ENCODE results near the gene RNF26.

The RNF26 gene

DNA sequence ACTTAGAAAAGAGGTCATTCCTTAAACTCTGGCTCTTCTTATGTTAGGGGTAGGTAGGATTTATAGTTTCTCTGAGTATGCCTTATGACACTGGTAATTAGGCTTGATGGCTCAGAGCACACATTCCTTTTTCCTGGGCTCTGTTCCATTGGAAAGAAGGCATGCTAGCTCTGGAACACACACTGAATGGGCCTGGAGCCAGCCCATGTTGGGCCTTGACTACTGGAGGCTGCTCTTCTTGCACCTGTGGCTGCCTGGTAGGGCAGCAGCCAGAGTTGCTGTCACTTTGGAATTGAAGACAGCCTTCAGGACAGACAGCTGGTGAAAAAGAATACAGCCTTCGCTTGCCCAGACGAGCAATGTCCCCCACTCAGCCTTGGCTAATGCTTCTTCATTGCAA is 35.6 kb upstream of the RNF26 start:
- TF ChIP-seq SUZ12 (IDR thresholded peaks at IDR 0.05; ENCODE audit: extremely low read depth, insufficient read depth, insufficient read length) (no peak), ZNF274 (IDR thresholded peaks at IDR 0.05; ENCODE audit: low read depth, low read length) (no peak), YY1 (IDR thresholded peaks at IDR 0.05; ENCODE audit: insufficient read depth, insufficient read length) (no peak)
- no peak for DNase-seq (ENCODE audit: low read depth, low spot score)
- no peaks in the 10 kb centered on the region for H3K9me3 ChIP-seq (ENCODE audit: insufficient read depth, low read length)
- H3K4me1 ChIP-seq (ENCODE audit: insufficient read depth, insufficient read length): no peaks in the 10 kb centered on the region
- H3K27me3 ChIP-seq (ENCODE audit: insufficient read depth, insufficient read length): no peaks in the 10 kb centered on the region
- H3K4me3 ChIP-seq (ENCODE audit: insufficient read length, low read depth): no peak overlapping the region
- no peak overlapping the region for H3K9ac ChIP-seq (ENCODE audit: insufficient read length, low read depth)
- H3K36me3 ChIP-seq (ENCODE audit: insufficient read depth, insufficient read length, low read length): peaks cover 72% of the 10 kb centered on the region

DNA sequence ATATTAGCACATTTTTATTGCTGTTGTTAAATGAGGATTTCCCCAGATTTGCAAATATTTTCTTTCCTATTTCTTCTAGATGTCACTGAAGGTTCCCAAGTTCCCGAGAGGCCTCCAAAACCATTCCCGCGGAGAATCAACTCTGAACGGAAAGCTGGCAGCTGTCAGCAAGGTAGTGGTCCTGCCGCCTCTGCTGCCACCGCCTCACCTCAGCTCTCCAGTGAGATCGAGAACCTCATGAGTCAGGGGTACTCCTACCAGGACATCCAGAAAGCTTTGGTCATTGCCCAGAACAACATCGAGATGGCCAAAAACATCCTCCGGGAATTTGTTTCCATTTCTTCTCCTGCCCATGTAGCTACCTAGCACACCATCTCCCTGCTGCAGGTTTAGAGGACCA is 34.9 kb upstream of the RNF26 start:
- Histone ChIP-seq H3K27me3 (ENCODE audit: insufficient read depth, insufficient read length) (no peaks in the 10 kb centered on the region), H3K9me3 (ENCODE audit: insufficient read depth, low read length) (no peaks in the 10 kb centered on the region), H3K4me3 (ENCODE audit: insufficient read length, low read depth) (no peak overlapping the region), H3K4me1 (ENCODE audit: insufficient read depth, insufficient read length) (no peaks in the 10 kb centered on the region), H3K36me3 (ENCODE audit: insufficient read depth, insufficient read length, low read length) (peaks cover 79% of the 10 kb centered on the region), H3K9ac (ENCODE audit: insufficient read length, low read depth) (no peak overlapping the region)
- DNase-seq (ENCODE audit: low read depth, low spot score): no peak
- TF ChIP-seq SUZ12 (IDR thresholded peaks at IDR 0.05; ENCODE audit: extremely low read depth, insufficient read depth, insufficient read length) (no peak), ZNF274 (IDR thresholded peaks at IDR 0.05; ENCODE audit: low read depth, low read length) (no peak), YY1 (IDR thresholded peaks at IDR 0.05; ENCODE audit: insufficient read depth, insufficient read length) (no peak)

DNA sequence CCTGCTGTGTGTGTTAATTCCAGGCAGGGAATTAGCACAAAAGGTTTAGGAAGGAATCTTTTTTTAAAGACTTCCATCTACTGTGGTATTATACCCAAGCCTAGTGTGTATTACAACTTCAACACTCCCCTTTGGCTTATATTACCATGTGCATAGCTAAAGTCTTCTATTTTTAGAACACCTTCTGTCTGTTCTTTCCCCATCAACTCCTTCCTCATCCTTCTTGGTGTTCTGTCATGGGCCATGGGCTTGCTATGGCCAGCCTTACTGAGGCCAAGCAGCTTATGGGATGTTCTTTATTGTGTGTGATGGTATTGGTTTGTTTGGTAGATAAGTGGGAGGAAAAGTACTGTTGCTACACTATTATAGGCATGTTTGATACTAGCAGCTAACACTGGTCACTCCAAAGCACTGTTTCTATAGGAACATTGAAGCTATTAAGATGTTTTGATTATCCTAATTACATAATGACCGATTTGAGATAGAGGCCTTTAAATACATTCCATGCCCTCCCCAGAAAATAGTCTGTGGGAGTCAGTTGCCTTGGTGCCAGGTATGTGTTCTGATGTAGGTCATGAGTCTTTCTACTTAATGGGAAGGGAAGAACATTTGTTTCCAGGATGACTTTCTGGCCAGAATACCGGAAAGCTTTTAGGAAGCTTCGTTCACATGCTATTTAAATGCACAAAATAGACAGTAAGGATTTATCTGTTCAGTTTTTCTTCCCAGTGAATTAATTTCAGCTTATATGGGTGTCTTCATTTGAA is 33.9 kb upstream of the RNF26 start:
- DNase-seq (ENCODE audit: low read depth, low spot score): no peak
- Histone ChIP-seq H3K9ac (ENCODE audit: insufficient read length, low read depth) (no peak overlapping the region), H3K27me3 (ENCODE audit: insufficient read depth, insufficient read length) (no peaks in the 10 kb centered on the region), H3K36me3 (ENCODE audit: insufficient read depth, insufficient read length, low read length) (peaks cover 81% of the 10 kb centered on the region), H3K9me3 (ENCODE audit: insufficient read depth, low read length) (no peaks in the 10 kb centered on the region), H3K4me1 (ENCODE audit: insufficient read depth, insufficient read length) (no peaks in the 10 kb centered on the region), H3K4me3 (ENCODE audit: insufficient read length, low read depth) (no peak overlapping the region)
- TF ChIP-seq SUZ12 (IDR thresholded peaks at IDR 0.05; ENCODE audit: extremely low read depth, insufficient read depth, insufficient read length) (no peak), ZNF274 (IDR thresholded peaks at IDR 0.05; ENCODE audit: low read depth, low read length) (no peak), YY1 (IDR thresholded peaks at IDR 0.05; ENCODE audit: insufficient read depth, insufficient read length) (no peak)

- H3K4me1 ChIP-seq (ENCODE audit: insufficient read depth, insufficient read length): no peaks in the 10 kb centered on the region
- DNase-seq (ENCODE audit: low read depth, low spot score): no peak
- no peaks in the 10 kb centered on the region for H3K9me3 ChIP-seq (ENCODE audit: insufficient read depth, low read length)
- no peaks in the 10 kb centered on the region for H3K27me3 ChIP-seq (ENCODE audit: insufficient read depth, insufficient read length)
- H3K4me3 ChIP-seq (ENCODE audit: insufficient read length, low read depth): no peak overlapping the region
- H3K9ac ChIP-seq (ENCODE audit: insufficient read length, low read depth): no peak overlapping the region
- no peak for TF ChIP-seq ZNF274 (IDR thresholded peaks at IDR 0.05; ENCODE audit: low read depth, low read length)
- TF ChIP-seq YY1 (IDR thresholded peaks at IDR 0.05; ENCODE audit: insufficient read depth, insufficient read length): no peak
- no peak for TF ChIP-seq SUZ12 (IDR thresholded peaks at IDR 0.05; ENCODE audit: extremely low read depth, insufficient read depth, insufficient read length)
- peaks cover 78% of the 10 kb centered on the region for H3K36me3 ChIP-seq (ENCODE audit: insufficient read depth, insufficient read length, low read length)
These were observed 31.1 kb upstream of the RNF26 start for GRCh38 chr11:119303227-119303718.

DNA sequence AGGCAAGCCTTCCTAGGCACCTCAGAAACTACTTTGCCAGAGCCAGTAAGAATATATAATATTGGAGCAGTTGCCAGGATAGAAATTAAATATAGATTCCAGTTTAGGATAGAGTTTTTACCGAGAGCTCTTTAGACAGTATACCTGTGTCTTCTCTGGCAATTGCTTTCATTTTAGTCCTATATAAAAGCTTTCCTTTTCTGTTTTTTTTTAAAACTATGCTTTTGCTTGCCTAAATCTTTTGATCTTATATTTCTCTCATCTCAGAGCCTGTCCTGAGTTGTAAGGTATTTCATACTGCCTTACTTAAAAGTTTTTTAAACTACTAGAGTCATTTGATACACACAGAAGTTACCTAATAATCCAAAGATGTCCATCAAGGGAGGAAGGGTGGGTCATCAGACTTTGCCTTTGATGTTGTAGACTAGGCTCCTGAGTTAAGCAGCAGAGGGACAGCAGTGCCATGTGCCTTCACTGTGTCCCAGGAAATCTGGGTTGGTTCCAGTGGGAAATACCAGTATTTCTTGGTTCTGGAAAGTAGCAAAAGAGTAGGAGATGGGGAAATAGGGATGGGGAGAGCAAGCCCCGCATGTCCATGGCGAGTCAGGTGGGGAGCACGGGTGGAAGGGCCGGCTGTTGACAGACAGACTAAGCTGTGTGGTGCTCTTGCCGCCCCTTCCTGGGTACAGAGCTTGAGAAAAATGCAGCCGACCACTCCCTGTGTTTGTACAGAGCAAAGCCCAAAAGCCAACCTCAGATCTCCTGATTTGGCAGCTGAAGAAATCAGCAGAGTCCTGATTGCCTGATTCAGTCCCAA is 28.6 kb upstream of the RNF26 start:
- H3K36me3 ChIP-seq (ENCODE audit: insufficient read depth, insufficient read length, low read length): peaks cover 78% of the 10 kb centered on the region
- no peak for TF ChIP-seq SUZ12 (IDR thresholded peaks at IDR 0.05; ENCODE audit: extremely low read depth, insufficient read depth, insufficient read length)
- TF ChIP-seq ZNF274 (IDR thresholded peaks at IDR 0.05; ENCODE audit: low read depth, low read length): no peak
- TF ChIP-seq YY1 (IDR thresholded peaks at IDR 0.05; ENCODE audit: insufficient read depth, insufficient read length): no peak
- H3K4me1 ChIP-seq (ENCODE audit: insufficient read depth, insufficient read length): no peaks in the 10 kb centered on the region
- no peak overlapping the region for H3K9ac ChIP-seq (ENCODE audit: insufficient read length, low read depth)
- H3K27me3 ChIP-seq (ENCODE audit: insufficient read depth, insufficient read length): no peaks in the 10 kb centered on the region
- no peaks in the 10 kb centered on the region for H3K9me3 ChIP-seq (ENCODE audit: insufficient read depth, low read length)
- DNase-seq (ENCODE audit: low read depth, low spot score): no peak
- no peak overlapping the region for H3K4me3 ChIP-seq (ENCODE audit: insufficient read length, low read depth)

DNA sequence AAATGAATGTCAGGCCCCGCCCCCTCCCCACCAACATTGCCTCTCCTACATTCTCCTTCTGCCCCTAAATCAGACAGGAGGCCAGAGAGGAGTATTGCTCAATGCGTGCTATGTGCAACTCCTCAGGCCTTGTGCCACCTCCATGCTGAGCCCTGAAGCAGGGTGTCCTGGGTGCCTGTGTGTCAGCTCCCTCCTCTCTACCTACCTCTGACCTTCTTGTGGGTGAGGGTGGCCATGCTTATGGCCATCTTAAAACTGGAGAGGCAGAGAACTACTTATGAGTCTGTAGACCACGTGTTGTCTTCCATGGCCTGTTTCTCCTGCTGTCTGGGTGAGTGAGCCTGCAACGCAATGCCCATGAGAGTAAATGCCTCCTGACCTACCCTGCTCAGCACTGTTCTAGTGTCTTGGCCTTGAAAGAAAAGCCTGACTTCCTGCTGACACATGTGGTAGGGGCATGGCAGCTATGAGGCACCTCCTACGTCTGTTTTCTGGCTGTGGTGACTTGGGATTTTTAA is 27.9 kb upstream of the RNF26 start:
- TF ChIP-seq YY1 (IDR thresholded peaks at IDR 0.05; ENCODE audit: insufficient read depth, insufficient read length): no peak
- no peak for TF ChIP-seq SUZ12 (IDR thresholded peaks at IDR 0.05; ENCODE audit: extremely low read depth, insufficient read depth, insufficient read length)
- no peak for TF ChIP-seq ZNF274 (IDR thresholded peaks at IDR 0.05; ENCODE audit: low read depth, low read length)
- Histone ChIP-seq H3K36me3 (ENCODE audit: insufficient read depth, insufficient read length, low read length) (peaks cover 78% of the 10 kb centered on the region), H3K27me3 (ENCODE audit: insufficient read depth, insufficient read length) (no peaks in the 10 kb centered on the region), H3K4me3 (ENCODE audit: insufficient read length, low read depth) (no peak overlapping the region), H3K4me1 (ENCODE audit: insufficient read depth, insufficient read length) (no peaks in the 10 kb centered on the region), H3K9me3 (ENCODE audit: insufficient read depth, low read length) (no peaks in the 10 kb centered on the region), H3K9ac (ENCODE audit: insufficient read length, low read depth) (no peak overlapping the region)
- no peak for DNase-seq (ENCODE audit: low read depth, low spot score)

DNA sequence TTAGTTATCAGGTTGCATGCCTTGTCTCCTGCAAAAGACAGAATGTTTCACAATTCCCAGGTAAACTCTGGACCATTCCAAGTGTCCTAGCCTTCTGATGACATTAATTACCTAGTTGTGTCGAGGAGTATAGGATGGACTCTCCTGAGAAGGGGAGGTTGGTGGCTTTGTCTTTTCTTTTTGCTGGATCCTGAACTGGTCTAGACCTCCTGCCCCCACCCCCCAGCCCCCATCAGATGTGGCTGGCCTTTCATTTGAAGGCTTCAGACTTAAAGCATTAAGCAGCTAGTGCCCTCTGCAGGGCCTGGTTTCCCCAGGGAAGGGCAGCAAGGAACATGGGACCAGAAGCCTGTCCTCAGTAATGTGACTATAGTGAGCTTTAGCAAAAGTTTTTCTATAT is 27.1 kb upstream of the RNF26 start:
- H3K4me1 ChIP-seq (ENCODE audit: insufficient read depth, insufficient read length): no peaks in the 10 kb centered on the region
- no peak overlapping the region for H3K9ac ChIP-seq (ENCODE audit: insufficient read length, low read depth)
- no peak overlapping the region for H3K4me3 ChIP-seq (ENCODE audit: insufficient read length, low read depth)
- no peak for DNase-seq (ENCODE audit: low read depth, low spot score)
- H3K36me3 ChIP-seq (ENCODE audit: insufficient read depth, insufficient read length, low read length): peaks cover 78% of the 10 kb centered on the region
- H3K9me3 ChIP-seq (ENCODE audit: insufficient read depth, low read length): no peaks in the 10 kb centered on the region
- H3K27me3 ChIP-seq (ENCODE audit: insufficient read depth, insufficient read length): no peaks in the 10 kb centered on the region
- no peak for TF ChIP-seq ZNF274 (IDR thresholded peaks at IDR 0.05; ENCODE audit: low read depth, low read length)
- no peak for TF ChIP-seq YY1 (IDR thresholded peaks at IDR 0.05; ENCODE audit: insufficient read depth, insufficient read length)
- TF ChIP-seq SUZ12 (IDR thresholded peaks at IDR 0.05; ENCODE audit: extremely low read depth, insufficient read depth, insufficient read length): no peak

Measured in NT2/D1 (cell line).